HEK293 (cell line): ENCODE data around the gene ZNF416.

ENCODE experiments used
- MEIS1 ChIP-seq: sonication (generic); formaldehyde crosslinking; IDR thresholded peaks from 2 replicates; pipeline ENCODE4 v1.8.1; 2022; ENCODE audit warnings: missing genetic modification reagents, mild to moderate bottlenecking, borderline replicate concordance
- OSR2 ChIP-seq: fragments of 450-650 bp; formaldehyde crosslinking; IDR thresholded peaks from 2 replicates; pipeline ENCODE4 v1.5.1; 2016; ENCODE audit warnings: missing biosample characterization, missing genetic modification characterization
- TCF7L2 ChIP-seq: IDR thresholded peaks from 2 replicates; pipeline ENCODE4 v1.6.1; 2011; ENCODE audit warnings: low read depth, mild to moderate bottlenecking, inconsistent platforms, low read length, moderate library complexity, borderline replicate concordance
- ZBTB1 ChIP-seq: fragments of 450-650 bp; formaldehyde crosslinking; IDR thresholded peaks from 2 replicates; pipeline ENCODE4 v1.5.1; 2016; ENCODE audit warnings: missing biosample characterization, missing genetic modification characterization
- ZBTB17 ChIP-seq: fragments of 450-650 bp; formaldehyde crosslinking; IDR thresholded peaks from 2 replicates; pipeline ENCODE4 v1.5.1; 2016; ENCODE audit warnings: missing biosample characterization, missing genetic modification characterization
- ZBTB20 ChIP-seq: fragments of 450-650 bp; formaldehyde crosslinking; IDR thresholded peaks from 2 replicates; pipeline ENCODE4 v1.5.1; 2016; ENCODE audit warnings: missing biosample characterization, missing genetic modification characterization
- ZNF114 ChIP-seq: fragments of 450-650 bp; formaldehyde crosslinking; IDR thresholded peaks from 2 replicates; pipeline ENCODE4 v1.5.0; 2017; ENCODE audit warnings: missing biosample characterization, missing genetic modification characterization
- ZNF133 ChIP-seq: fragments of 450-650 bp; formaldehyde crosslinking; IDR thresholded peaks from 2 replicates; pipeline ENCODE4 v1.5.1; 2016; ENCODE audit warnings: missing biosample characterization, missing genetic modification characterization
- ZNF174 ChIP-seq: fragments of 450-650 bp; formaldehyde crosslinking; IDR thresholded peaks from 2 replicates; pipeline ENCODE4 v1.5.0; 2017; ENCODE audit warnings: missing biosample characterization, mild to moderate bottlenecking, missing genetic modification characterization
- ZNF266 ChIP-seq: fragments of 450-650 bp; formaldehyde crosslinking; IDR thresholded peaks from 2 replicates; pipeline ENCODE4 v1.5.1; 2016; ENCODE audit warnings: missing biosample characterization, missing genetic modification characterization, low read depth
- ZNF292 ChIP-seq: fragments of 450-650 bp; formaldehyde crosslinking; IDR thresholded peaks from 2 replicates; pipeline ENCODE4 v1.5.1; 2016; ENCODE audit warnings: low read depth, missing biosample characterization, missing genetic modification characterization, borderline replicate concordance
- ZNF394 ChIP-seq: fragments of 450-650 bp; formaldehyde crosslinking; IDR thresholded peaks from 2 replicates; pipeline ENCODE4 v1.5.1; 2016; ENCODE audit warnings: missing biosample characterization, missing genetic modification characterization, mild to moderate bottlenecking, moderate library complexity, borderline replicate concordance
- ZNF423 ChIP-seq: fragments of 450-650 bp; formaldehyde crosslinking; IDR thresholded peaks from 2 replicates; pipeline ENCODE4 v1.5.1; 2016; ENCODE audit warnings: missing biosample characterization, missing genetic modification characterization
- ZNF501 ChIP-seq: fragments of 450-650 bp; formaldehyde crosslinking; IDR thresholded peaks from 2 replicates; pipeline ENCODE4 v1.5.1; 2016; ENCODE audit warnings: missing biosample characterization, missing genetic modification characterization
- ZNF521 ChIP-seq: fragments of 450-650 bp; formaldehyde crosslinking; IDR thresholded peaks from 2 replicates; pipeline ENCODE4 v1.5.1; 2017; ENCODE audit warnings: missing biosample characterization, mild to moderate bottlenecking, missing genetic modification characterization
- ZNF555 ChIP-seq: fragments of 450-650 bp; formaldehyde crosslinking; conservative IDR thresholded peaks from 2 replicates; pipeline ENCODE4 v1.5.1; 2017; ENCODE audit warnings: missing biosample characterization, mild to moderate bottlenecking, missing genetic modification characterization, inconsistent platforms
- ZNF585B ChIP-seq: fragments of 450-650 bp; formaldehyde crosslinking; IDR thresholded peaks from 2 replicates; pipeline ENCODE4 v1.5.1; 2016; ENCODE audit warnings: missing biosample characterization, missing genetic modification characterization
- ZNF664 ChIP-seq: fragments of 450-650 bp; formaldehyde crosslinking; IDR thresholded peaks from 2 replicates; pipeline ENCODE4 v1.5.1; 2016; ENCODE audit warnings: missing biosample characterization, missing genetic modification characterization
- ZNF76 ChIP-seq: fragments of 450-650 bp; formaldehyde crosslinking; IDR thresholded peaks from 2 replicates; pipeline ENCODE4; 2016; ENCODE audit warnings: low read depth, missing biosample characterization, missing genetic modification characterization, borderline replicate concordance
- TF ChIP-seq, protein P1 (sequence below): fragments of 450-650 bp; formaldehyde crosslinking; IDR thresholded peaks from 2 replicates; pipeline ENCODE4 v1.5.1; 2016; ENCODE audit warnings: missing biosample characterization, missing genetic modification characterization
- TF ChIP-seq, protein P2 (sequence below): fragments of 450-650 bp; formaldehyde crosslinking; IDR thresholded peaks from 2 replicates; pipeline ENCODE4 v1.5.1; 2016; ENCODE audit warnings: missing biosample characterization, missing genetic modification characterization
- TF ChIP-seq, protein P3 (sequence below): fragments of 450-650 bp; formaldehyde crosslinking; IDR thresholded peaks from 2 replicates; pipeline ENCODE4 v1.5.1; 2017; ENCODE audit warnings: missing biosample characterization, missing genetic modification characterization
- TF ChIP-seq, protein P4 (sequence below): fragments of 450-650 bp; formaldehyde crosslinking; IDR thresholded peaks from 2 replicates; pipeline ENCODE4 v1.5.1; 2016; ENCODE audit warnings: missing biosample characterization, missing genetic modification characterization
- TF ChIP-seq, protein P5 (sequence below): fragments of 450-650 bp; formaldehyde crosslinking; IDR thresholded peaks from 2 replicates; pipeline ENCODE4 v1.5.1; 2016; ENCODE audit warnings: missing biosample characterization, missing genetic modification characterization
- TF ChIP-seq, protein P6 (sequence below): fragments of 450-650 bp; formaldehyde crosslinking; IDR thresholded peaks from 2 replicates; pipeline ENCODE4 v1.5.1; 2016; ENCODE audit warnings: missing biosample characterization, missing genetic modification characterization

The ZNF416 gene

DNA sequence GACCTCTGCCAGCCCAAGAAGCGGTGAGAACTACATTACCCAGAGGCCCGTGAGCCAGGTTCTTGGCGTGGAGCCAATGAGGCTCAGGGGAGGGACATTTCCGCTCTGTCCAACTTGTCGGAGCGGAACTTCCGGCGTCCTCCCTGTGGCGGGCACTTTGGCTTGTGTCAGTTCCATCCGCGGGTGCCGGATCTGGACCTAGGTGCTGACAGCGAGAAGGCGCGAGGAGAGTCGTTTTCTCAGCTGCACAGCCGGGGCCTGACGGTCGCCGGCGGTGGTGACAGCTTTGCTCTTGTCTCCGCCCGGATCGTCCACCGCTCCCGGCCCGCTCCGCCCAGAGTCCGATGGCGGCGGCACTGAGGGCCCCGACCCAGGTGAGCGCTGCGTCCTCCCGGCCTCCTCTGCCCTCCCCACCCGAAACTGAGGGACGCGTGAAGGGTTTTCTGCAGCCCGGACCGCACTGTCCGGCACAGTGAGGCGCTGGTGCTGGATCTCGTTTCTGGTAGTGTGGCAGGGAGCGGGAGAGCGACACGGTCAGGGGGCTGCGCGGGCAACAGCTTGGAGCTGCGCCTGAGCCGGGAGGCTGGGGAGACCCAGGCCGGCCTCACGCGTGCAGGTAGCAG is 21.2 kb upstream of the ZNF416 start, which contains the start of gene ZNF530 (continued):
- TF ChIP-seq, protein P1, sequence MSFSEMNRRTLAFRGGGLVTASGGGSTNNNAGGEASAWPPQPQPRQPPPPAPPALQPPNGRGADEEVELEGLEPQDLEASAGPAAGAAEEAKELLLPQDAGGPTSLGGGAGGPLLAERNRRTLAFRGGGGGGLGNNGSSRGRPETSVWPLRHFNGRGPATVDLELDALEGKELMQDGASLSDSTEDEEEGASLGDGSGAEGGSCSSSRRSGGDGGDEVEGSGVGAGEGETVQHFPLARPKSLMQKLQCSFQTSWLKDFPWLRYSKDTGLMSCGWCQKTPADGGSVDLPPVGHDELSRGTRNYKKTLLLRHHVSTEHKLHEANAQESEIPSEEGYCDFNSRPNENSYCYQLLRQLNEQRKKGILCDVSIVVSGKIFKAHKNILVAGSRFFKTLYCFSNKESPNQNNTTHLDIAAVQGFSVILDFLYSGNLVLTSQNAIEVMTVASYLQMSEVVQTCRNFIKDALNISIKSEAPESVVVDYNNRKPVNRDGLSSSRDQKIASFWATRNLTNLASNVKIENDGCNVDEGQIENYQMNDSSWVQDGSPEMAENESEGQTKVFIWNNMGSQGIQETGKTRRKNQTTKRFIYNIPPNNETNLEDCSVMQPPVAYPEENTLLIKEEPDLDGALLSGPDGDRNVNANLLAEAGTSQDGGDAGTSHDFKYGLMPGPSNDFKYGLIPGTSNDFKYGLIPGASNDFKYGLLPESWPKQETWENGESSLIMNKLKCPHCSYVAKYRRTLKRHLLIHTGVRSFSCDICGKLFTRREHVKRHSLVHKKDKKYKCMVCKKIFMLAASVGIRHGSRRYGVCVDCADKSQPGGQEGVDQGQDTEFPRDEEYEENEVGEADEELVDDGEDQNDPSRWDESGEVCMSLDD (tag by site-specific recombination): no peak
- TF ChIP-seq ZNF292 (tag by site-specific recombination) (no peak), ZNF501 (tag by site-specific recombination) (no peak), ZNF394 (no peak), ZNF521 (no peak), ZNF76 (peak; percentile 83), ZNF133 (tag by site-specific recombination) (no peak), ZNF555 (no peak), ZBTB1 (no peak), MEIS1 (CRISPR knock-in tag) (no peak), ZNF423 (tag by site-specific recombination) (no peak), ZNF114 (tag by site-specific recombination) (no peak), ZBTB20 (tag by site-specific recombination) (peak; percentile 68; the same call in 1 of the 2 replicates), TCF7L2 (no peak), ZNF585B (tag by site-specific recombination) (no peak), ZNF174 (peak; percentile 75; the same call in 1 of the 2 replicates), ZBTB17 (tag by site-specific recombination) (peak; percentile 55), OSR2 (tag by site-specific recombination) (no peak), ZNF664 (no peak), ZNF266 (tag by site-specific recombination) (no peak)
- TF ChIP-seq, protein P2, sequence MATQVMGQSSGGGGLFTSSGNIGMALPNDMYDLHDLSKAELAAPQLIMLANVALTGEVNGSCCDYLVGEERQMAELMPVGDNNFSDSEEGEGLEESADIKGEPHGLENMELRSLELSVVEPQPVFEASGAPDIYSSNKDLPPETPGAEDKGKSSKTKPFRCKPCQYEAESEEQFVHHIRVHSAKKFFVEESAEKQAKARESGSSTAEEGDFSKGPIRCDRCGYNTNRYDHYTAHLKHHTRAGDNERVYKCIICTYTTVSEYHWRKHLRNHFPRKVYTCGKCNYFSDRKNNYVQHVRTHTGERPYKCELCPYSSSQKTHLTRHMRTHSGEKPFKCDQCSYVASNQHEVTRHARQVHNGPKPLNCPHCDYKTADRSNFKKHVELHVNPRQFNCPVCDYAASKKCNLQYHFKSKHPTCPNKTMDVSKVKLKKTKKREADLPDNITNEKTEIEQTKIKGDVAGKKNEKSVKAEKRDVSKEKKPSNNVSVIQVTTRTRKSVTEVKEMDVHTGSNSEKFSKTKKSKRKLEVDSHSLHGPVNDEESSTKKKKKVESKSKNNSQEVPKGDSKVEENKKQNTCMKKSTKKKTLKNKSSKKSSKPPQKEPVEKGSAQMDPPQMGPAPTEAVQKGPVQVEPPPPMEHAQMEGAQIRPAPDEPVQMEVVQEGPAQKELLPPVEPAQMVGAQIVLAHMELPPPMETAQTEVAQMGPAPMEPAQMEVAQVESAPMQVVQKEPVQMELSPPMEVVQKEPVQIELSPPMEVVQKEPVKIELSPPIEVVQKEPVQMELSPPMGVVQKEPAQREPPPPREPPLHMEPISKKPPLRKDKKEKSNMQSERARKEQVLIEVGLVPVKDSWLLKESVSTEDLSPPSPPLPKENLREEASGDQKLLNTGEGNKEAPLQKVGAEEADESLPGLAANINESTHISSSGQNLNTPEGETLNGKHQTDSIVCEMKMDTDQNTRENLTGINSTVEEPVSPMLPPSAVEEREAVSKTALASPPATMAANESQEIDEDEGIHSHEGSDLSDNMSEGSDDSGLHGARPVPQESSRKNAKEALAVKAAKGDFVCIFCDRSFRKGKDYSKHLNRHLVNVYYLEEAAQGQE (tag by site-specific recombination): peak; percentile 14; the same call in 1 of the 2 replicates
- TF ChIP-seq, protein P3, sequence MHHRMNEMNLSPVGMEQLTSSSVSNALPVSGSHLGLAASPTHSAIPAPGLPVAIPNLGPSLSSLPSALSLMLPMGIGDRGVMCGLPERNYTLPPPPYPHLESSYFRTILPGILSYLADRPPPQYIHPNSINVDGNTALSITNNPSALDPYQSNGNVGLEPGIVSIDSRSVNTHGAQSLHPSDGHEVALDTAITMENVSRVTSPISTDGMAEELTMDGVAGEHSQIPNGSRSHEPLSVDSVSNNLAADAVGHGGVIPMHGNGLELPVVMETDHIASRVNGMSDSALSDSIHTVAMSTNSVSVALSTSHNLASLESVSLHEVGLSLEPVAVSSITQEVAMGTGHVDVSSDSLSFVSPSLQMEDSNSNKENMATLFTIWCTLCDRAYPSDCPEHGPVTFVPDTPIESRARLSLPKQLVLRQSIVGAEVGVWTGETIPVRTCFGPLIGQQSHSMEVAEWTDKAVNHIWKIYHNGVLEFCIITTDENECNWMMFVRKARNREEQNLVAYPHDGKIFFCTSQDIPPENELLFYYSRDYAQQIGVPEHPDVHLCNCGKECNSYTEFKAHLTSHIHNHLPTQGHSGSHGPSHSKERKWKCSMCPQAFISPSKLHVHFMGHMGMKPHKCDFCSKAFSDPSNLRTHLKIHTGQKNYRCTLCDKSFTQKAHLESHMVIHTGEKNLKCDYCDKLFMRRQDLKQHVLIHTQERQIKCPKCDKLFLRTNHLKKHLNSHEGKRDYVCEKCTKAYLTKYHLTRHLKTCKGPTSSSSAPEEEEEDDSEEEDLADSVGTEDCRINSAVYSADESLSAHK (tag by site-specific recombination): no peak
- TF ChIP-seq, protein P4, sequence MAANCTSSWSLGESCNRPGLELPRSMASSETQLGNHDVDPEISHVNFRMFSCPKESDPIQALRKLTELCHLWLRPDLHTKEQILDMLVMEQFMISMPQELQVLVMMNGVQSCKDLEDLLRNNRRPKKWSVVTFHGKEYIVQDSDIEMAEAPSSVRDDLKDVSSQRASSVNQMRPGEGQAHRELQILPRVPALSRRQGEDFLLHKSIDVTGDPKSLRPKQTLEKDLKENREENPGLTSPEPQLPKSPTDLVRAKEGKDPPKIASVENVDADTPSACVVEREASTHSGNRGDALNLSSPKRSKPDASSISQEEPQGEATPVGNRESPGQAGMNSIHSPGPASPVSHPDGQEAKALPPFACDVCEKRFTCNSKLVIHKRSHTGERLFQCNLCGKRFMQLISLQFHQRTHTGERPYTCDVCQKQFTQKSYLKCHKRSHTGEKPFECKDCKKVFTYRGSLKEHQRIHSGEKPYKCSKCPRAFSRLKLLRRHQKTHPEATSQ (tag by site-specific recombination): no peak
- TF ChIP-seq, protein P5, sequence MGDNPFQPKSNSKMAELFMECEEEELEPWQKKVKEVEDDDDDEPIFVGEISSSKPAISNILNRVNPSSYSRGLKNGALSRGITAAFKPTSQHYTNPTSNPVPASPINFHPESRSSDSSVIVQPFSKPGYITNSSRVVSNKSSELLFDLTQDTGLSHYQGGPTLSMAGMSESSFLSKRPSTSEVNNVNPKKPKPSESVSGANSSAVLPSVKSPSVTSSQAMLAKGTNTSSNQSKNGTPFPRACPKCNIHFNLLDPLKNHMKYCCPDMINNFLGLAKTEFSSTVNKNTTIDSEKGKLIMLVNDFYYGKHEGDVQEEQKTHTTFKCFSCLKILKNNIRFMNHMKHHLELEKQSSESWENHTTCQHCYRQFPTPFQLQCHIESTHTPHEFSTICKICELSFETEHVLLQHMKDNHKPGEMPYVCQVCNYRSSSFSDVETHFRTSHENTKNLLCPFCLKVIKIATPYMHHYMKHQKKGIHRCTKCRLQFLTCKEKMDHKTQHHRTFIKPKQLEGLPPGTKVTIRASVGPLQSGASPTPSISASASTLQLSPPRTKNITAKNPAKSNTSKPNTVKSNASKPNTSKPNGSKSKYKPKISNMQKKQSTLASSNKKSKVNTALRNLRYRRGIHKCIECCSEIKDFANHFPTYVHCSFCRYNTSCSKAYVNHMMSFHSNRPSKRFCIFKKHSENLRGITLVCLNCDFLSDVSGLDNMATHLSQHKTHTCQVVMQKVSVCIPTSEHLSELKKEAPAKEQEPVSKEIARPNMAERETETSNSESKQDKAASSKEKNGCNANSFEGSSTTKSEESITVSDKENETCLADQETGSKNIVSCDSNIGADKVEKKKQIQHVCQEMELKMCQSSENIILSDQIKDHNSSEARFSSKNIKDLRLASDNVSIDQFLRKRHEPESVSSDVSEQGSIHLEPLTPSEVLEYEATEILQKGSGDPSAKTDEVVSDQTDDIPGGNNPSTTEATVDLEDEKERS: peak; percentile 36; the same call in 1 of the 2 replicates
- TF ChIP-seq, protein P6, sequence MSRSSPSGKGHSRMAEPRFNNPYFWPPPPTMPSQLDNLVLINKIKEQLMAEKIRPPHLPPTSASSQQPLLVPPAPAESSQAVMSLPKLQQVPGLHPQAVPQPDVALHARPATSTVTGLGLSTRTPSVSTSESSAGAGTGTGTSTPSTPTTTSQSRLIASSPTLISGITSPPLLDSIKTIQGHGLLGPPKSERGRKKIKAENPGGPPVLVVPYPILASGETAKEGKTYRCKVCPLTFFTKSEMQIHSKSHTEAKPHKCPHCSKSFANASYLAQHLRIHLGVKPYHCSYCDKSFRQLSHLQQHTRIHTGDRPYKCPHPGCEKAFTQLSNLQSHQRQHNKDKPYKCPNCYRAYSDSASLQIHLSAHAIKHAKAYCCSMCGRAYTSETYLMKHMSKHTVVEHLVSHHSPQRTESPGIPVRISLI (tag by site-specific recombination): no peak; the same call in 1 of the 2 replicates
